ENCODE measurements around the gene TOR1AIP2. TPM values are rescaled to one million over a fixed set of nuclear protein-coding genes. Genes with fewer than 3 reads are reported as not detected.
A peak's percentile ranks its signal among the peaks of the same experiment; 100 is the strongest.

Gene TOR1AIP2
- total RNA-seq, 2 experiments from 2014 or later, result 48.0 to 49.0 TPM

- Mint-ChIP-seq H3K36me3 (ENCODE audit: low read depth) (no peaks in the 10 kb centered on the region), H3K27ac (no peak overlapping the region)
- CTCF ChIA-PET, result interaction anchor here (1.8 to 6.6 kb wide), 2 partner anchors 9 to 14 kb away, joined by 11 to 56 read pairs; no protein-coding TSS in a partner anchor
Measured at GRCh38 chr1:179823693-179824092, 53.9 kb downstream of the TOR1AIP2 start.

DNA sequence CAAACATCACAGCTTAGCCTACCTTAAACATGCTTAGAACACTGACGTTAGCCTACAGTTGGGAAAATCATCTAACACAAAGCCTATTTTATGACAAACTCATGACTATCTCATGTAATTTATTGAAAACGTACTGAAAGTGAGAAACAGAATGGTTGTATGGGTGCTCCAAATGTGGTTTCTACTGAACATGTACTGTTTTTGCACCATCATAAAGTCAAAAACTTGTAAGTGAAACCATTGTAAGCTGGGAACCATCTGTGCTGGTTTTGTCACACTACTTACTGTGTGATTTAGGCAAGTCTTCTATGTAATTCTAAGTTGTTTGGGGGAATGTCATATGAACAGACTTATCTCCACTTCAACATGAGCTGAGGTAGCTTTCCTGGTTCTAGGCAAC lies 55.5 kb downstream of the TOR1AIP2 start:
- no peak overlapping the region for H3K27ac Mint-ChIP-seq

More at GRCh38 chr1:179823693-179824092, 53.9 kb downstream of the TOR1AIP2 start:
- ATAC-seq, result no peak
- Mint-ChIP-seq H3K4me1 (ENCODE audit: low read depth) (no peaks in the 10 kb centered on the region), H3K9me3 (ENCODE audit: insufficient read depth) (no peaks in the 10 kb centered on the region), H3K27me3 (ENCODE audit: low read depth) (no peaks in the 10 kb centered on the region), H3K4me3 (no peak overlapping the region)
- POLR2A ChIA-PET, result no interaction called here
- no peak for DNase-seq

GRCh38 chr1:179821524-179821923 lies 56.1 kb downstream of the TOR1AIP2 start:
- POLR2A ChIA-PET, result no interaction called here
- ATAC-seq (no peak), DNase-seq (no peak)
- no peaks in the 10 kb centered on the region for H3K9me3 Mint-ChIP-seq (ENCODE audit: insufficient read depth)
- H3K36me3 Mint-ChIP-seq (ENCODE audit: low read depth), result no peaks in the 10 kb centered on the region
- CTCF ChIA-PET, result interaction anchor here (1.2 to 6.6 kb wide), 2 partner anchors 12 to 54 kb away, joined by 3 to 56 read pairs; no protein-coding TSS in a partner anchor
- no peaks in the 10 kb centered on the region for H3K27me3 Mint-ChIP-seq (ENCODE audit: low read depth)
- H3K4me1 Mint-ChIP-seq (ENCODE audit: low read depth), result no peaks in the 10 kb centered on the region
- H3K27ac Mint-ChIP-seq, result no peak overlapping the region
- H3K4me3 Mint-ChIP-seq, result no peak overlapping the region

More for the DNA sequence above, 55.5 kb downstream of the TOR1AIP2 start:
- no peaks in the 10 kb centered on the region for H3K36me3 Mint-ChIP-seq (ENCODE audit: low read depth)
- no peaks in the 10 kb centered on the region for H3K27me3 Mint-ChIP-seq (ENCODE audit: low read depth)
- H3K4me1 Mint-ChIP-seq (ENCODE audit: low read depth), result no peaks in the 10 kb centered on the region
- ChIA-PET POLR2A (no interaction called here), CTCF (interaction anchor here (0.9 to 6.6 kb wide), 3 partner anchors 12 to 115 kb away, joined by 3 to 56 read pairs (median 3); no protein-coding TSS in a partner anchor)
- no peak for DNase-seq
- H3K9me3 Mint-ChIP-seq (ENCODE audit: insufficient read depth), result no peaks in the 10 kb centered on the region
- no peak overlapping the region for H3K4me3 Mint-ChIP-seq
- no peak for ATAC-seq

GRCh38 chr1:179820226-179820970 lies 57.2 kb downstream of the TOR1AIP2 start:
- Mint-ChIP-seq H3K27ac (no peak overlapping the region), H3K27me3 (ENCODE audit: low read depth) (no peaks in the 10 kb centered on the region), H3K36me3 (ENCODE audit: low read depth) (no peaks in the 10 kb centered on the region), H3K4me3 (no peak overlapping the region), H3K9me3 (ENCODE audit: insufficient read depth) (no peaks in the 10 kb centered on the region), H3K4me1 (ENCODE audit: low read depth) (peaks cover 6% of the 10 kb centered on the region)
- ChIA-PET CTCF (interaction anchor here (6.6 to 16.0 kb wide), 2 partner anchors 11 to 113 kb away, joined by 56 to 655 read pairs; no protein-coding TSS in a partner anchor), POLR2A (no interaction called here)
- ATAC-seq (no peak), DNase-seq (no peak)

- no peak for DNase-seq
- Mint-ChIP-seq H3K27ac (no peak overlapping the region), H3K4me3 (no peak overlapping the region), H3K9me3 (ENCODE audit: insufficient read depth) (no peaks in the 10 kb centered on the region), H3K27me3 (ENCODE audit: low read depth) (no peaks in the 10 kb centered on the region), H3K36me3 (ENCODE audit: low read depth) (no peaks in the 10 kb centered on the region), H3K4me1 (ENCODE audit: low read depth) (peaks cover 18% of the 10 kb centered on the region)
- CTCF ChIA-PET, result interaction anchor here (1.5 to 16.0 kb wide), 5 partner anchors 9 to 360 kb away, joined by 3 to 655 read pairs (median 5); no protein-coding TSS in a partner anchor
- POLR2A ChIA-PET, result no interaction called here
- no peak for ATAC-seq
Measured at GRCh38 chr1:179818743-179819173, 58.8 kb downstream of the TOR1AIP2 start.

DNA sequence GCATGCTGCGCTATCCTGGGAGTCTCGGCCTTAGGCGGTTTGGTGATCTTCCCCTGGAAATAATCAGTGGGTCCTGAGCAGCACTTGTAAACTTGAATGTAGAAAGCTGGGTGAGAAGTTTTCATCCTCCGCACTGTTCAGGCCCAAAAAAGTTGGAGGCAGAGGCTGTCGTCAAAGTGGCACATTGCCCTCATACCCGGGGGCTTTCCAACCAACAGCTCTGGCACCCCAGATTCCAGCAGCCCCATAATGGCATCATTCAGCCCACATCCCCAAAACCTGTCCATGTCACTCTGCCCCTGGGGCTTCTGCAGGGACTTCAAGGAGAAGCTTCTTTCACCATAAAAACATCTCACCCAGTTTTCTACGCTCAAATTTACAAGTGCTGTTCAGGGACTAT lies 59.3 kb downstream of the TOR1AIP2 start:
- Mint-ChIP-seq H3K4me3 (no peak overlapping the region), H3K27ac (no peak overlapping the region), H3K27me3 (ENCODE audit: low read depth) (no peaks in the 10 kb centered on the region)

DNA sequence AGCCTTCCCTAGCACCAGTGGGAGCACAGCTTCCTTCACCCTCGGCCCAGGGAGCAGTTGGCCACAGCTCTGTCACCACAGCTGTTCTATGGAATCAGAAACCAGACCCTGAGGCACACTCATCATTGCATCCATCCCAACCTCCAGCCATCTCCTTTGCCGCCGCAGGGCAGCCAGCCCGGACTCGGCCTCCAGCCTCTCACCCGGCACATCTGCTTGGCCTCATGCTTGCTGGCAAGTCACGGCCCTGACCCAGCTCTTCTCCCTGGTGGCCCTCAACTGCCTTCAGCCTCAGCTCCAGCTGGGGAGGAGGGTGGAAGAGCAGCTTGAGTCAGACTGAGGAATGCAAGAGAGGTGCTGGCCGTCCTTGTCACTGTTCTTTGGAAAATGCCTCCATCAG lies 59.8 kb downstream of the TOR1AIP2 start:
- ATAC-seq (no peak), DNase-seq (no peak)
- CTCF ChIA-PET, result interaction anchor here (0.7 to 16.0 kb wide), 4 partner anchors 8 to 153 kb away, joined by 3 to 655 read pairs (median 30); no protein-coding TSS in a partner anchor
- no peaks in the 10 kb centered on the region for H3K36me3 Mint-ChIP-seq (ENCODE audit: low read depth)
- no peaks in the 10 kb centered on the region for H3K9me3 Mint-ChIP-seq (ENCODE audit: insufficient read depth)
- H3K27ac Mint-ChIP-seq, result no peak overlapping the region
- no peaks in the 10 kb centered on the region for H3K27me3 Mint-ChIP-seq (ENCODE audit: low read depth)
- no peak overlapping the region for H3K4me3 Mint-ChIP-seq
- POLR2A ChIA-PET, result interaction anchor here (1.4 kb wide), 1 partner anchor 352 kb away, joined by 3 read pairs; no protein-coding TSS in a partner anchor
- peaks cover 18% of the 10 kb centered on the region for H3K4me1 Mint-ChIP-seq (ENCODE audit: low read depth)

More for the DNA sequence above, 59.3 kb downstream of the TOR1AIP2 start:
- no peaks in the 10 kb centered on the region for H3K36me3 Mint-ChIP-seq (ENCODE audit: low read depth)
- no peaks in the 10 kb centered on the region for H3K9me3 Mint-ChIP-seq (ENCODE audit: insufficient read depth)
- peaks cover 18% of the 10 kb centered on the region for H3K4me1 Mint-ChIP-seq (ENCODE audit: low read depth)
- DNase-seq, result no peak
- ChIA-PET CTCF (interaction anchor here (0.7 to 16.0 kb wide), 6 partner anchors 9 to 361 kb away, joined by 3 to 655 read pairs (median 4); no protein-coding TSS in a partner anchor), POLR2A (no interaction called here)
- ATAC-seq, result no peak

DNA sequence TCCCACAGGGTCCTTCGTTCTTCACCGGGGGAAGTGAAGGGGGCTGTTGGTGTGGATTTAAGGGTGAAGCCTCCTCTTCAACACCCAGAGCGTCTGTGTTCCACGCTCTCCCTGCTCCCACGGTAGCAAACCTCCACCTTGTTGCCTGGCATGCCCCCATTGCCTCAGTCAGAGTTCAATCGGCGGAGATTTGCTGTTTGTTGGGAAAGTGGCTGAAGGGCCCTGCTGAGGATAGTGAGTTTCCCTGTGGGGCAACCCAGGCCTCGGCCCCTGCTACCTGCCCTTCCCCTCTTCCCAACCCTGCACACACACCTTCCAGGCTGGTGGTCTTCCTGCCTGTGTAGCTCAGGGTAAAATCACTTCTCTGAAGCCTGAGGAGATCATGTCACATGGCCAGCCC lies 60.5 kb downstream of the TOR1AIP2 start:
- ChIA-PET POLR2A (interaction anchor here (1.4 kb wide), 1 partner anchor 353 kb away, joined by 3 read pairs; no protein-coding TSS in a partner anchor), CTCF (interaction anchor here (0.6 to 16.0 kb wide), 3 partner anchors 14 to 353 kb away, joined by 3 to 655 read pairs (median 5); no protein-coding TSS in a partner anchor)
- DNase-seq (no peak), ATAC-seq (no peak)
- Mint-ChIP-seq H3K36me3 (ENCODE audit: low read depth) (no peaks in the 10 kb centered on the region), H3K4me3 (no peak overlapping the region), H3K9me3 (ENCODE audit: insufficient read depth) (no peaks in the 10 kb centered on the region), H3K27ac (no peak overlapping the region), H3K4me1 (ENCODE audit: low read depth) (peaks cover 18% of the 10 kb centered on the region), H3K27me3 (ENCODE audit: low read depth) (no peaks in the 10 kb centered on the region)

DNA sequence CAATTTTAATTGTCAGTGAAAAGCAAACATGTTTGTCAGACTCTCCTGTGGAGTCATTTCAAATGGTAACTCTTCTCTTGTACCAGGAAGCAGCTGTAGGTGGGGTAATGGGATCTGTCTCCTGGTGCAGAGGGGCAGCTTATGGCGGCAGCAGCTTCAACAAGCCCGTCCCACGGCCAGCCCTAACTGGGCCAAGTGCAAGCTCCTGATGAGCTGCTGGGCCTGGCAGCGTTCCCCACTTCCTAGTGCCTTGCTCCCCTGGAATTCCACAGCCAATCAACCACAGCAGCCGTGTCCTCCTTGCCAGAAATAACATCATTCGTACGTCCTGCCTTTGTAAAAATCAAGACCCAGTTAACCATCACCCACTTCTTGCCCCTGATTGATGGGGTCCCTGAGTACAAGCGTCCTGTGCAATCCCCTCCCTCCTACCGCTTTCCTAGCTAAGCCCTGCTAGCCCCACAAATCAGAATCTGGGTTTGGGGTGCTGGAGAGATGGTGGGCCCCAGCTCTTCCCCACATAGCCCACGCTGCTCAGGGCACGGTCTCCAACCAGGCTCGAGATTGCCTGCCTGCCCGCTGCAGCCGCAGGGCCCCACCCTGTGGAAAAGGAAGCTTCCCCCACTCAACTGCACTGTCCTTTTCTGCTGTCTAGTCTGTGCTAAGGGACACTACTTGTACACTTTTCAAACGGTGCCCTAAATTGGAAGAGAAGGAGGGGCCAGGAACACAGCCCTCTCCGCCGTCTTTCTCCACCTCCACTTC lies 61.2 kb downstream of the TOR1AIP2 start:
- peaks cover 18% of the 10 kb centered on the region for H3K4me1 Mint-ChIP-seq (ENCODE audit: low read depth)
- ChIA-PET POLR2A (interaction anchor here (1.4 to 2.7 kb wide), 2 partner anchors 66 to 353 kb away, joined by 3 to 13 read pairs; partner anchors contain the start of gene TOR1AIP1), CTCF (interaction anchor here (0.6 to 16.0 kb wide), 3 partner anchors 13 to 353 kb away, joined by 3 to 655 read pairs (median 62); no protein-coding TSS in a partner anchor)
- ATAC-seq (no peak), DNase-seq (no peak)
- H3K9me3 Mint-ChIP-seq (ENCODE audit: insufficient read depth), result no peaks in the 10 kb centered on the region
- no peak overlapping the region for H3K27ac Mint-ChIP-seq
- H3K27me3 Mint-ChIP-seq (ENCODE audit: low read depth), result no peaks in the 10 kb centered on the region
- H3K36me3 Mint-ChIP-seq (ENCODE audit: low read depth), result no peaks in the 10 kb centered on the region
- H3K4me3 Mint-ChIP-seq, result peak overlapping the region; percentile 81

- ChIA-PET CTCF (interaction anchor here (0.9 to 16.0 kb wide), 22 partner anchors 8 to 756 kb away, joined by 3 to 655 read pairs (median 8); partner anchors contain the start of gene TOR1AIP1), POLR2A (interaction anchor here (0.8 to 2.7 kb wide), 3 partner anchors 67 to 349 kb away, joined by 5 to 13 read pairs (median 7); partner anchors contain the start of gene TOR1AIP1)
- no peak for DNase-seq
- no peak for ATAC-seq
- H3K4me1 Mint-ChIP-seq (ENCODE audit: low read depth), result peaks cover 18% of the 10 kb centered on the region
- H3K4me3 Mint-ChIP-seq, result peak overlapping the region; percentile 81
- no peaks in the 10 kb centered on the region for H3K9me3 Mint-ChIP-seq (ENCODE audit: insufficient read depth)
- peaks cover 4% of the 10 kb centered on the region for H3K27me3 Mint-ChIP-seq (ENCODE audit: low read depth)
- peak overlapping the region; percentile 79 for H3K27ac Mint-ChIP-seq
- no peaks in the 10 kb centered on the region for H3K36me3 Mint-ChIP-seq (ENCODE audit: low read depth)
Measured at GRCh38 chr1:179815641-179816040, 62.0 kb downstream of the TOR1AIP2 start.

DNA sequence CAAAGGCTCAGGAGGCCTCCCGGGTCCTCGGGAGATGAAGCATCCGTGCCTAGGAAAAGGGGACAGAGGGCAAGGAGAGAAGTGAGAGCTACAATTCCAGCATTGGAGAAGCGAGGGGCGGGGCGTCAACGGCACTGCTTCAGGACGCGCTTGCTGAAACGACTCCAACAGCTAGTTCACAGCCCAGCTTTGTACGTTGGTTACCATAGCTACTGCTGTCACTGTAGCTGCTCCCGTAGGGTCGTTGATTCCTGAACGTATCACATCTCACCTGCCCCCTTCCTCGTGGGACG lies 63.1 kb downstream of the TOR1AIP2 start:
- DNase-seq (no peak), ATAC-seq (peak; percentile 54)
- ChIA-PET CTCF (interaction anchor here (0.6 to 16.0 kb wide), 60 partner anchors 9 to 777 kb away, joined by 3 to 655 read pairs (median 5); partner anchors contain the start of genes AXDND1, QSOX1 and TOR1AIP1), POLR2A (interaction anchor here (0.6 to 2.7 kb wide), 5 partner anchors 66 to 732 kb away, joined by 3 to 13 read pairs (median 4); partner anchors contain the start of genes TOR1AIP1 and TOR3A)
- H3K27ac Mint-ChIP-seq, result no peak overlapping the region
- H3K4me1 Mint-ChIP-seq (ENCODE audit: low read depth), result peaks cover 18% of the 10 kb centered on the region
- H3K9me3 Mint-ChIP-seq (ENCODE audit: insufficient read depth), result no peaks in the 10 kb centered on the region
- H3K4me3 Mint-ChIP-seq, result peak overlapping the region; percentile 81
- no peaks in the 10 kb centered on the region for H3K36me3 Mint-ChIP-seq (ENCODE audit: low read depth)
- H3K27me3 Mint-ChIP-seq (ENCODE audit: low read depth), result peaks cover 4% of the 10 kb centered on the region

All from activated CD8-positive, alpha-beta T cell treated with anti-CD3 and anti-CD28 coated beads, Interleukin-2, amount 10 ng/mL, durations not matched to agents 7 days and 5 days (primary cell).